Measurements from ENCODE around the gene EIPR1. TPM values are rescaled to one million over a fixed set of nuclear protein-coding genes. Genes with fewer than 3 reads are reported as not detected.

The EIPR1 gene
- total RNA-seq, 1 experiment from 2014 or later, result 27.8 TPM

DNA sequence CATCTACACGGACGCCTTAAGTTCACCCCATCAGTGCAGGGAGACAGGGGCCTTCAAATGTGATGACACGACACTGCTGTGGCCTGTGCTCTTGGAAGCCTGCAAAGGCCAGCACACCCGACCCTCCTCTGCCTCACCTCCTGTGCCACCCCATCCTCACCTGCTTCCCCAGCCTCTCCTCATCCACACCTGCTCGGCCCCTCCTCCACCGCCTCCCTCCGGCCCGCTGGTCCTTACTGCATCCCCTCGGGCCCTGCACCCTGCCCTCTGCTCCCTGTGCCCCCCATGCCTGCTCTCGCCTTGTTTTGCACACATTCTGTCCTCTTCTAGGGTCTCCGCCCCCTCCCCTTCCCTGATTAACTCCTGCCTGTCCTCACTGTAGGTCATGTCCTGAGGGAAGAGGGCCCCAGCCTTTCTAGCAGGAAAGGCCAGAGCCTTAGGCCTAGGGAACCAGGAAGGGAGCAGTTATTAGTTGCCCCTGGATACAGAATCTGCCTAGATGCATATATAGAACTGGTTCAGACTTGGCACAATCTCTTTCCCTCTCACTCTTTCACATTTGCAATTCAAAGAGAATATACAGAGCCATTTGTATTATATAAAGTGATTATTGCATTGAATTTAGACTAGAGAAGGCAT is 41.3 kb upstream of the EIPR1 start:
- Mint-ChIP-seq H3K27me3 (ENCODE audit: low read depth) (no peaks in the 10 kb centered on the region), H3K27ac (no peak overlapping the region), H3K4me1 (peaks cover 0 to 4% of the 10 kb centered on the region in 2 experiments; a peak in 2 of 4 replicates), H3K4me3 (no peak overlapping the region), H3K9me3 (no peaks in the 10 kb centered on the region), H3K36me3 (ENCODE audit: insufficient read depth in 1 of 3, low read depth in 3 of 3) (peaks cover 14 to 30% (median 26%) of the 10 kb centered on the region in 3 experiments)
- no peak overlapping the region; the same call in 1 of the 2 replicates for H3K14ac ChIP-seq (ENCODE audit: insufficient read depth, low read length)
- DNase-seq, result no peak
- 0 out of 2 replicates have a peak, but pooled peaks cover 2% of the 10 kb centered on the region for H3K79me2 ChIP-seq (ENCODE audit: insufficient read depth, low read length)
- no peak overlapping the region for H2BK120ac ChIP-seq (ENCODE audit: low read depth, low read length, poor library complexity, severe bottlenecking)
- no peaks in the 10 kb centered on the region for H3K9me3 ChIP-seq (ENCODE audit: control insufficient read depth, low read depth, low read length)
- H3K23ac ChIP-seq (ENCODE audit: insufficient read length, low read depth, low read length), result no peak overlapping the region
- no peak overlapping the region for H2AFZ ChIP-seq (ENCODE audit: low read length)
- H3K56ac ChIP-seq (ENCODE audit: insufficient read length, low read depth, low read length), result no peak overlapping the region
- TF ChIP-seq, protein P1, sequence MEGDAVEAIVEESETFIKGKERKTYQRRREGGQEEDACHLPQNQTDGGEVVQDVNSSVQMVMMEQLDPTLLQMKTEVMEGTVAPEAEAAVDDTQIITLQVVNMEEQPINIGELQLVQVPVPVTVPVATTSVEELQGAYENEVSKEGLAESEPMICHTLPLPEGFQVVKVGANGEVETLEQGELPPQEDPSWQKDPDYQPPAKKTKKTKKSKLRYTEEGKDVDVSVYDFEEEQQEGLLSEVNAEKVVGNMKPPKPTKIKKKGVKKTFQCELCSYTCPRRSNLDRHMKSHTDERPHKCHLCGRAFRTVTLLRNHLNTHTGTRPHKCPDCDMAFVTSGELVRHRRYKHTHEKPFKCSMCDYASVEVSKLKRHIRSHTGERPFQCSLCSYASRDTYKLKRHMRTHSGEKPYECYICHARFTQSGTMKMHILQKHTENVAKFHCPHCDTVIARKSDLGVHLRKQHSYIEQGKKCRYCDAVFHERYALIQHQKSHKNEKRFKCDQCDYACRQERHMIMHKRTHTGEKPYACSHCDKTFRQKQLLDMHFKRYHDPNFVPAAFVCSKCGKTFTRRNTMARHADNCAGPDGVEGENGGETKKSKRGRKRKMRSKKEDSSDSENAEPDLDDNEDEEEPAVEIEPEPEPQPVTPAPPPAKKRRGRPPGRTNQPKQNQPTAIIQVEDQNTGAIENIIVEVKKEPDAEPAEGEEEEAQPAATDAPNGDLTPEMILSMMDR (conservative IDR thresholded peaks at IDR 0.05), result no peak
- no peak overlapping the region for H4K8ac ChIP-seq (replicated peaks; ENCODE audit: insufficient read length, low read depth, low read length)
- no peak overlapping the region for H2BK15ac ChIP-seq (ENCODE audit: low read depth, low read length)
- H4K91ac ChIP-seq (ENCODE audit: insufficient read length, low read depth, low read length), result no peak overlapping the region
- H3K9ac ChIP-seq (ENCODE audit: extremely low read depth, insufficient read length, low read length), result no peak overlapping the region
- H3K4me1 ChIP-seq (ENCODE audit: insufficient read depth, low read length), result no peaks in the 10 kb centered on the region
- no peaks in the 10 kb centered on the region for H3K79me1 ChIP-seq (ENCODE audit: insufficient read depth, low read depth, low read length, poor library complexity, severe bottlenecking)
- H3T11ph ChIP-seq (ENCODE audit: low read length), result no peak overlapping the region
- no peak overlapping the region for H2BK20ac ChIP-seq (ENCODE audit: low read depth, low read length, poor library complexity, severe bottlenecking)
- no peak overlapping the region for H2BK5ac ChIP-seq (ENCODE audit: insufficient read length, low read length)
- no peak overlapping the region for H3K4me2 ChIP-seq (ENCODE audit: insufficient read depth, insufficient read length, low read length)
- H2BK12ac ChIP-seq (ENCODE audit: insufficient read length, low read depth, low read length), result no peak overlapping the region
- no peak overlapping the region for H2AK5ac ChIP-seq (ENCODE audit: insufficient read length, low read length)
- H3K27me3 ChIP-seq (ENCODE audit: insufficient read depth, low read length), result no peaks in the 10 kb centered on the region
- no CpG with 5 or more reads among the region's 11 CpGs for WGBS (ENCODE audit: extremely low coverage, insufficient read length, low lambda C conversion rate)
- no peaks in the 10 kb centered on the region for H4K20me1 ChIP-seq (ENCODE audit: control insufficient read depth, insufficient read depth, insufficient read length)
- H4K5ac ChIP-seq (ENCODE audit: insufficient read length, low read depth, low read length), result no peak overlapping the region
- H3K27ac ChIP-seq (ENCODE audit: insufficient read length, low read depth, low read length), result no peak overlapping the region
- H3K4ac ChIP-seq (ENCODE audit: low read depth, low read length), result no peak overlapping the region
- H3K18ac ChIP-seq (ENCODE audit: insufficient read length, low read depth, low read length), result no peak overlapping the region
- no peaks in the 10 kb centered on the region for H3K23me2 ChIP-seq (ENCODE audit: insufficient read length, low read depth, low read length, poor library complexity, severe bottlenecking)
